H1 (cell line): ENCODE measurements around the gene ATP6V1C2. TPM values are rescaled to one million over a fixed set of nuclear protein-coding genes. Genes with fewer than 3 reads are reported as not detected.

Experiments used
- CTCF ChIA-PET: fragments of 300-600 bp; sonication (Branson Sonifier 250); formaldehyde crosslinking; loops from one replicate; lab custom pipeline; 2021; ENCODE audit not compliant: partially characterized antibody; lab: Charles Lee
- POLR2A ChIA-PET: fragments of 300-600 bp; sonication (Branson Sonifier 250); formaldehyde crosslinking; loops from one replicate; lab custom pipeline; 2021; ENCODE audit warnings: inconsistent platforms; ENCODE audit not compliant: partially characterized antibody; lab: Charles Lee
- DNase-seq, 2 experiments: peaks; one replicate each; pipeline versions ENCODE4 v3.0.0 to v3.0.0-alpha.2; 2010 to 2022; ENCODE audit warnings: low spot score in 2 of 2, low read depth in 1 of 2, mixed read lengths in 1 of 2
- FAIRE-seq: peaks from 2 replicates; lab custom pipeline; 2011; peaks lifted over from hg19 to GRCh38; lab: Jason Lieb, UNC
- H2AFZ ChIP-seq: 2 replicates; pipeline ENCODE4 v1.8.1; 2012; ENCODE audit warnings: low read length, inconsistent platforms
- H2AK5ac ChIP-seq: 2 replicates; pipeline ENCODE4 v1.6.1; 2013; ENCODE audit warnings: low read depth, low read length
- H2BK120ac ChIP-seq: replicated peaks from 2 replicates; pipeline ENCODE3; 2013; ENCODE audit warnings: low read depth, low read length, inconsistent platforms
- H2BK12ac ChIP-seq: 2 replicates; pipeline ENCODE4 v1.6.1; 2013; ENCODE audit warnings: low read depth, low read length
- H2BK15ac ChIP-seq: 2 replicates; pipeline ENCODE4 v1.6.1; 2013; ENCODE audit warnings: low read length
- H2BK20ac ChIP-seq: 2 replicates; pipeline ENCODE4 v1.6.1; 2013; ENCODE audit warnings: low read length
- H2BK5ac ChIP-seq: 2 replicates; pipeline ENCODE4 v1.6.1; 2013; ENCODE audit warnings: low read depth, low read length
- H3K14ac ChIP-seq: 2 replicates; pipeline ENCODE4 v1.6.1; 2013; ENCODE audit warnings: inconsistent platforms; ENCODE audit not compliant: insufficient read length
- H3K18ac ChIP-seq: 2 replicates; pipeline ENCODE4 v1.6.1; 2013; ENCODE audit warnings: low read length; ENCODE audit errors: extremely low read depth
- H3K23ac ChIP-seq: 2 replicates; pipeline ENCODE4 v1.6.1; 2013; ENCODE audit warnings: inconsistent platforms; ENCODE audit not compliant: insufficient read length
- H3K23me2 ChIP-seq: 2 replicates; pipeline ENCODE4 v1.6.1; 2013; ENCODE audit warnings: low read depth, low read length
- H3K27ac ChIP-seq: 2 replicates; pipeline ENCODE4 v1.6.1; 2011; ENCODE audit warnings: low read depth, low read length, inconsistent platforms
- H3K27me3 ChIP-seq, 4 experiments: replicated peaks in 1 of 4; 1 replicate in 1 of 4; 2 replicates in 3 of 4; pipeline versions ENCODE4 v1.6.1 to v1.8.1; 2011 to 2013; ENCODE audit warnings: low read length in 3 of 4, mild to moderate bottlenecking in 3 of 4, inconsistent platforms in 2 of 4, mixed read lengths in 2 of 4, moderate library complexity in 1 of 4; ENCODE audit not compliant: control insufficient read depth in 3 of 4, insufficient read depth in 3 of 4; ENCODE audit errors: extremely low read depth in 1 of 4
- H3K36me3 ChIP-seq, 4 experiments: 2 replicates each; pipeline versions ENCODE4 v1.6.1 to v1.8.1; 2011 to 2013; ENCODE audit warnings: mild to moderate bottlenecking in 4 of 4, low read length in 3 of 4, moderate library complexity in 2 of 4, control low read depth in 1 of 4, inconsistent platforms in 1 of 4; ENCODE audit not compliant: insufficient read depth in 4 of 4, control insufficient read depth in 2 of 4
- H3K4ac ChIP-seq: replicated peaks from 2 replicates; pipeline ENCODE3; 2013; ENCODE audit warnings: low read length, low read depth, mixed read lengths, inconsistent platforms; ENCODE audit not compliant: insufficient read length
- H3K4me1 ChIP-seq, 4 experiments: replicated peaks in 1 of 4; 1 replicate in 1 of 4; 2 replicates in 3 of 4; pipeline versions ENCODE4 v1.6.1 to v1.8.1; 2011 to 2013; ENCODE audit warnings: low read length in 3 of 4, inconsistent platforms in 2 of 4, mixed read lengths in 1 of 4; ENCODE audit not compliant: insufficient read depth in 4 of 4, control insufficient read depth in 3 of 4
- H3K4me2 ChIP-seq, 2 experiments: 2 replicates each; pipeline versions ENCODE4 v1.6.1 to v1.8.1; 2011 to 2013; ENCODE audit warnings: low read depth in 2 of 2, low read length in 2 of 2, control low read depth in 1 of 2, inconsistent platforms in 1 of 2, mild to moderate bottlenecking in 1 of 2; ENCODE audit not compliant: insufficient read depth in 1 of 2
- H3K4me3 ChIP-seq, 4 experiments: fragments of 200-600, 300-600 bp in 1 of 4; sonication (generic), shearing (Covaris generic), sonication (Bioruptor Twin) in 1 of 4; 2 replicates each; pipeline versions ENCODE4 v1.5.1 to v1.8.1; 2011 to 2016; ENCODE audit warnings: low read length in 4 of 4, low read depth in 3 of 4, control low read depth in 2 of 4, inconsistent platforms in 2 of 4, mild to moderate bottlenecking in 2 of 4, mixed read lengths in 1 of 4, moderate library complexity in 1 of 4; ENCODE audit not compliant: insufficient read depth in 2 of 4; ENCODE audit errors: extremely low read depth in 1 of 4
- H3K56ac ChIP-seq: replicated peaks from 2 replicates; pipeline ENCODE3; 2013; ENCODE audit warnings: low read depth, mild to moderate bottlenecking, mixed read lengths, low read length, inconsistent platforms; ENCODE audit not compliant: insufficient read length
- H3K79me1 ChIP-seq: 2 replicates; pipeline ENCODE4 v1.6.1; 2013; ENCODE audit warnings: low read depth, low read length, control low read depth
- H3K79me2 ChIP-seq, 2 experiments: 2 replicates each; pipeline versions ENCODE4 v1.6.1 to v1.8.1; 2012 to 2013; ENCODE audit warnings: low read length in 2 of 2, mild to moderate bottlenecking in 2 of 2, inconsistent platforms in 1 of 2; ENCODE audit not compliant: insufficient read depth in 2 of 2, control insufficient read depth in 1 of 2
- H3K9ac ChIP-seq, 4 experiments: replicated peaks in 1 of 4; 1 replicate in 1 of 4; 2 replicates in 3 of 4; pipeline versions ENCODE4 v1.6.1 to v1.8.1; 2011 to 2013; ENCODE audit warnings: low read depth in 3 of 4, low read length in 3 of 4, control low read depth in 2 of 4, mild to moderate bottlenecking in 2 of 4, moderate library complexity in 2 of 4, inconsistent platforms in 1 of 4; ENCODE audit errors: extremely low read depth in 1 of 4
- H3K9me3 ChIP-seq, 2 experiments: 2 replicates each; pipeline versions ENCODE4 v1.6.1 to v1.8.1; 2012 to 2013; ENCODE audit warnings: mild to moderate bottlenecking in 2 of 2, moderate library complexity in 2 of 2, control low read depth in 1 of 2, inconsistent platforms in 1 of 2, low read depth in 1 of 2, low read length in 1 of 2, mixed read lengths in 1 of 2; ENCODE audit not compliant: insufficient read depth in 2 of 2
- H4K20me1 ChIP-seq, 2 experiments: replicated peaks in 1 of 2; 2 replicates each; pipeline versions ENCODE3 to v1.8.1; 2011 to 2013; ENCODE audit warnings: inconsistent platforms in 2 of 2, low read length in 2 of 2, mild to moderate bottlenecking in 1 of 2; ENCODE audit not compliant: insufficient read depth in 2 of 2, control insufficient read depth in 1 of 2
- H4K5ac ChIP-seq: 2 replicates; pipeline ENCODE4 v1.6.1; 2013; ENCODE audit warnings: low read length, low read depth, mixed read lengths, inconsistent platforms; ENCODE audit not compliant: insufficient read length
- H4K8ac ChIP-seq: 2 replicates; pipeline ENCODE4 v1.8.0; 2013; ENCODE audit warnings: mild to moderate bottlenecking, moderate library complexity, low read length, inconsistent platforms; ENCODE audit not compliant: insufficient read depth; ENCODE audit errors: extremely low read depth
- H4K91ac ChIP-seq: replicated peaks from 2 replicates; pipeline ENCODE3; 2013; ENCODE audit warnings: low read length, mixed read lengths, inconsistent platforms; ENCODE audit not compliant: insufficient read length
- ASH2L ChIP-seq: fragments of 200-600, 300-600 bp; sonication (generic); IDR thresholded peaks from one replicate; pipeline ENCODE4 v1.7.1; 2017; ENCODE audit warnings: low read length
- CBX8 ChIP-seq: fragments of 300-800, 300-1000 bp; sonication (generic); IDR thresholded peaks from 2 replicates; pipeline ENCODE4 v1.7.1; 2016; ENCODE audit warnings: low read depth, low read length, borderline replicate concordance
- CEBPB ChIP-seq: IDR thresholded peaks from 2 replicates; pipeline ENCODE4 v1.6.1; 2012; ENCODE audit warnings: low read depth, low read length
- CHD1 ChIP-seq: IDR thresholded peaks from 2 replicates; pipeline ENCODE4 v1.6.1; 2012; ENCODE audit warnings: low read depth, low read length, improper control_type of control experiment
- CREB1 ChIP-seq: IDR thresholded peaks from 2 replicates; pipeline ENCODE4 v1.6.1; 2012; ENCODE audit warnings: inconsistent platforms
- HDAC2 ChIP-seq, 2 experiments: fragments of 300-600 bp in 1 of 2; sonication (generic) in 1 of 2; IDR thresholded peaks; 2 replicates each; pipeline ENCODE4 v1.6.1; 2011 to 2012; ENCODE audit warnings: low read depth in 2 of 2, low read length in 2 of 2, mild to moderate bottlenecking in 2 of 2, moderate library complexity in 2 of 2, borderline replicate concordance in 1 of 2, inconsistent platforms in 1 of 2
- JUN ChIP-seq: IDR thresholded peaks from 2 replicates; pipeline ENCODE4 v1.6.1; 2011; ENCODE audit warnings: low read depth, mild to moderate bottlenecking, improper control_type of control experiment, low read length
- KDM1A ChIP-seq: fragments of 200-600, 300-600 bp; sonication (generic); IDR thresholded peaks from 2 replicates; pipeline ENCODE4 v1.7.1; 2016; ENCODE audit warnings: mild to moderate bottlenecking, low read length, borderline replicate concordance
- KDM5A ChIP-seq: fragments of 200-600 bp; IDR thresholded peaks from 2 replicates; pipeline ENCODE4 v1.7.1; 2012; ENCODE audit warnings: mild to moderate bottlenecking, low read length, inconsistent platforms, mixed read lengths
- POLR2AphosphoS5 ChIP-seq: IDR thresholded peaks from 2 replicates; pipeline ENCODE4 v1.6.1; 2011; ENCODE audit warnings: low read depth, low read length
- SIRT6 ChIP-seq: IDR thresholded peaks from one replicate; pipeline ENCODE4 v1.7.1; 2012; ENCODE audit warnings: low read length, inconsistent platforms
- YY1 ChIP-seq: IDR thresholded peaks from 2 replicates; pipeline ENCODE4 v1.6.1; 2011; ENCODE audit warnings: low read depth, mild to moderate bottlenecking, low read length
- WGBS, 2 experiments: shearing (Covaris generic) in 1 of 2; methylation state at CpG; one replicate each; pipeline versions ENCODE4 v1.1.6 to v1.1.7; 2013 to 2015; ENCODE audit warnings: low lambda C conversion rate in 2 of 2, mixed read lengths in 2 of 2, inconsistent platforms in 1 of 2, low coverage in 1 of 2, missing lambda C conversion rate in 1 of 2; ENCODE audit not compliant: insufficient replicate concordance in 2 of 2, insufficient coverage in 1 of 2, insufficient read length in 1 of 2; ENCODE audit errors: extremely low coverage in 1 of 2, missing lambda C conversion rate in 1 of 2; 5-methylcytosine and 5-hydroxymethylcytosine counted together
- polyA plus RNA-seq, 7 experiments: library from polyadenylated mRNA; depleted of rRNA in 3 of 7; stranded (reverse) in 5 of 7; unstranded in 2 of 7; fragments of >200 nt in 5 of 7; fragments of 200-250 nt in 2 of 7; gene quantifications; 1 replicate in 5 of 7; 2 replicates in 1 of 7; 4 replicates in 1 of 7; pipeline versions ENCODE4 v1.2.1 to v1.2.3, GENCODE V29; 2011 to 2013; ENCODE audit warnings: missing spikeins in 2 of 7, mixed read lengths in 2 of 7
- total RNA-seq: library from RNA; stranded (reverse); fragmentation: NEBNext Ultra II Directional; extraction: Animal tissue kit (Norgen Biotek cat#: 25700); gene quantifications from 2 replicates; pipeline ENCODE4 v1.2.1, GENCODE V29; 2021
- TF ChIP-seq, protein P1 (sequence below): IDR thresholded peaks from 2 replicates; pipeline ENCODE4 v1.6.1; 2012; ENCODE audit warnings: inconsistent platforms
- TF ChIP-seq, protein P2 (sequence below): IDR thresholded peaks from 2 replicates; pipeline ENCODE4 v1.6.1; 2011; ENCODE audit warnings: low read depth, mild to moderate bottlenecking, low read length; ENCODE audit not compliant: insufficient read depth

ATP6V1C2 gene
- total and polyA plus RNA-seq, 2 of the 8 experiments (the other 6 are each of a cell fraction or from before 2014, with no cell fraction given): 0.29 to 0.74 TPM

DNA sequence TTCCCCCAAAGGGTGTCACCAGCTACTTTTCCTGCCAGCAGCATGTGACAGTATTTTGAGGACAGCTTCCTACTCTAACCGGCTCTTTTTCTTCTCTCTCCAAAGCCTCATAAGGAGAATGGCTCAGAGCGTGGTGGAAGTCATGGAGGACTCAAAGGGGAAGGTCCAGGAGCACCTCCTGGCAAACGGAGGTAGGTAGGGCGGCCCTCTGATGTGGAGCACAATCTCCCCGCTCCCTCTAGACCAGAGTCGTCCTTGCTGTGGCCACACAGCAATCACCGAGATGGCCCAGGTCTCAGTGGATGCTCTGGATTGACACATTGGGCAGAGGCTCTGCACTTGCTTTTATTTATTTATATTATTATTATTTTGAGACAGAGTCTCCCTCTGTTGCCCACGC lies 32.4 kb downstream of the ATP6V1C2 start:
- H3K4ac ChIP-seq: no peak overlapping the region
- TF ChIP-seq KDM1A: no peak
- TF ChIP-seq KDM5A: no peak
- TF ChIP-seq, protein P1, sequence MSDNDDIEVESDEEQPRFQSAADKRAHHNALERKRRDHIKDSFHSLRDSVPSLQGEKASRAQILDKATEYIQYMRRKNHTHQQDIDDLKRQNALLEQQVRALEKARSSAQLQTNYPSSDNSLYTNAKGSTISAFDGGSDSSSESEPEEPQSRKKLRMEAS: no peak
- TF ChIP-seq, protein P2, sequence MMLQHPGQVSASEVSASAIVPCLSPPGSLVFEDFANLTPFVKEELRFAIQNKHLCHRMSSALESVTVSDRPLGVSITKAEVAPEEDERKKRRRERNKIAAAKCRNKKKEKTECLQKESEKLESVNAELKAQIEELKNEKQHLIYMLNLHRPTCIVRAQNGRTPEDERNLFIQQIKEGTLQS: no peak
- TF ChIP-seq SIRT6: no peak
- no peak for TF ChIP-seq HDAC2 (IDR thresholded peaks at IDR 0.05; ENCODE audit: borderline replicate concordance in 1 of 2, low read depth in 2 of 2, low read length in 2 of 2)
- TF ChIP-seq CEBPB: no peak
- no peak for TF ChIP-seq CREB1
- TF ChIP-seq CHD1: no peak
- no peak for TF ChIP-seq POLR2AphosphoS5
- no peak for TF ChIP-seq ASH2L
- no peak for TF ChIP-seq YY1
- TF ChIP-seq CBX8: no peak
- no peak for TF ChIP-seq JUN

More for the DNA sequence above, 32.4 kb downstream of the ATP6V1C2 start:
- H2AK5ac ChIP-seq: no peak overlapping the region
- H4K8ac ChIP-seq: no peak overlapping the region
- no peak overlapping the region for H3K9ac ChIP-seq
- 94% methylated on average over 8 of the region's 8 CpGs; no CpG with 5 or more reads in 1 of the 2 experiments for WGBS, 2 experiments
- H3K79me1 ChIP-seq: no peaks in the 10 kb centered on the region
- H4K91ac ChIP-seq: no peak overlapping the region
- H3K23ac ChIP-seq: no peak overlapping the region
- no peaks in the 10 kb centered on the region for H3K27me3 ChIP-seq
- no peaks in the 10 kb centered on the region for H3K79me2 ChIP-seq
- no peaks in the 10 kb centered on the region for H3K9me3 ChIP-seq
- H3K36me3 ChIP-seq: no peaks in the 10 kb centered on the region
- CTCF ChIA-PET: interaction anchor here (0.7 kb wide), 1 partner anchor 267 kb away, joined by 3 read pairs; no protein-coding TSS in a partner anchor
- DNase-seq (no peak), FAIRE-seq (no peak)
- no peak overlapping the region for H2BK15ac ChIP-seq
- H3K56ac ChIP-seq: no peak overlapping the region
- H2AFZ ChIP-seq: no peak overlapping the region
- POLR2A ChIA-PET: interaction anchor here (0.6 to 0.8 kb wide), 2 partner anchors 16 to 76 kb away, joined by 3 to 6 read pairs; no protein-coding TSS in a partner anchor
- H3K18ac ChIP-seq: no peak overlapping the region
- no peak overlapping the region for H2BK12ac ChIP-seq
- H3K14ac ChIP-seq: no peak overlapping the region
- H2BK120ac ChIP-seq: no peak overlapping the region
- no peaks in the 10 kb centered on the region for H4K20me1 ChIP-seq
- H3K27ac ChIP-seq: no peak overlapping the region
- no peak overlapping the region for H3K4me3 ChIP-seq
- H4K5ac ChIP-seq: no peak overlapping the region
- no peak overlapping the region for H3K4me2 ChIP-seq
- H3K23me2 ChIP-seq: no peaks in the 10 kb centered on the region
- no peak overlapping the region for H2BK5ac ChIP-seq
- no peaks in the 10 kb centered on the region for H3K4me1 ChIP-seq
- H2BK20ac ChIP-seq: no peak overlapping the region
